ENCODE results near the gene DMRTC2. TPM values are rescaled to one million over a fixed set of nuclear protein-coding genes. Genes with fewer than 3 reads are reported as not detected.

DMRTC2 gene
- total RNA-seq, 1 experiment from 2014 or later, result not detected

DNA sequence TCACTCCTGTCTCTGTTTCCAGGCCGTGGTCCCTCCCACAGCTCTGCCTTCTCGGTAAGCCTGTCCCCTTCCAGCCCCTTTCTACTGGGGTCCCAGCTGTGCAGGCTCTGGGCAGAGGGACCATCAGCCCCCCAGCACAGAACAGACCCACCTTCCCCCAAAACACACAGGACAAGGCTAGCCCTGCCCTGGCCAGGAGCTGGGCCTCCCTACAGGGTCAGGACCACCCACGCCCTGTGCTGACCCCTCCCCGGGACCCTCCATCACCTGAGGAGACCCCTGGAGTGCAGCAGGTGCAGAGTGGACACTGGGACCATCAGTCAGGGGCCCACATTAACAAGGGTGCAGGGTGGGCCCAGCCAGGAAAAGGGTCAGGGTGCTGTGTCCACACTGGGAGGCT, 34.5 kb upstream of the DMRTC2 start:
- H3K4me1 ChIP-seq (ENCODE audit: control insufficient read depth in 1 of 2, insufficient read depth in 2 of 2, low read length in 2 of 2), result no peaks in the 10 kb centered on the region
- intact Hi-C loops (cut with micrococcal nuclease), result no loop called here
- H3K4me2 ChIP-seq (ENCODE audit: low read length), result no peak overlapping the region
- POLR2A ChIA-PET, result no interaction called here
- no TSS peak for BruUV-seq (replicated peaks)
- no peak overlapping the region for H3K4me3 ChIP-seq (replicated peaks in 1 of 2; ENCODE audit: low read depth in 1 of 2, low read length in 2 of 2)
- H3K79me2 ChIP-seq (ENCODE audit: insufficient read depth, low read length), result no peaks in the 10 kb centered on the region
- no peaks in the 10 kb centered on the region for H3K9me3 ChIP-seq (ENCODE audit: control insufficient read depth in 1 of 2, insufficient read depth in 1 of 2, low read depth in 1 of 2, low read length in 2 of 2)
- CTCF ChIA-PET, result interaction anchor here (1.6 to 2.0 kb wide), 2 partner anchors 15 to 17 kb away, joined by 6 to 7 read pairs; no protein-coding TSS in a partner anchor
- no peak overlapping the region for H3K9ac ChIP-seq (ENCODE audit: low read length)
- no peak overlapping the region for H3K27ac ChIP-seq (ENCODE audit: low read depth, low read length)
- H4K20me1 ChIP-seq (ENCODE audit: insufficient read depth), result no peaks in the 10 kb centered on the region
- H3K36me3 ChIP-seq (ENCODE audit: control insufficient read depth in 1 of 2, insufficient read depth in 2 of 2, low read length in 2 of 2), result no peaks in the 10 kb centered on the region
- no peaks in the 10 kb centered on the region for H3K9me2 ChIP-seq (ENCODE audit: insufficient read depth)
- no peak overlapping the region for H2AFZ ChIP-seq (ENCODE audit: low read depth, low read length, poor library complexity, severe bottlenecking)
- no peak for DNase-seq (ENCODE audit: low read depth, low spot score)
- H3K27me3 ChIP-seq (ENCODE audit: insufficient read depth, low read length), result peaks cover under 1% of the 10 kb centered on the region; the same call in 1 of the 2 replicates
- TF ChIP-seq TCF7L2 (IDR thresholded peaks at IDR 0.05; ENCODE audit: borderline replicate concordance, extremely low read depth, insufficient read depth, insufficient read length) (no peak), RAD21 (IDR thresholded peaks at IDR 0.05; ENCODE audit: low read depth) (no peak), ELF1 (IDR thresholded peaks at IDR 0.05; ENCODE audit: borderline replicate concordance, low read depth) (no peak), CBX3 (IDR thresholded peaks at IDR 0.05; ENCODE audit: low read depth) (no peak), EZH2 (IDR thresholded peaks at IDR 0.05) (no peak), EZH2phosphoT487 (IDR thresholded peaks at IDR 0.05; ENCODE audit: borderline replicate concordance) (no peak), YY1 (IDR thresholded peaks at IDR 0.05; ENCODE audit: extremely low read depth, insufficient replicate concordance, low read depth, low read length) (no peak), POLR2AphosphoS5 (IDR thresholded peaks at IDR 0.05; ENCODE audit: low read depth, low read length) (no peak), SIN3A (IDR thresholded peaks at IDR 0.05; ENCODE audit: low read depth) (no peak), FOSL1 (IDR thresholded peaks at IDR 0.05; ENCODE audit: low read depth) (no peak), EGR1 (IDR thresholded peaks at IDR 0.05; ENCODE audit: low read depth) (no peak), SRF (IDR thresholded peaks at IDR 0.05; ENCODE audit: low read depth) (no peak), ZFX (IDR thresholded peaks at IDR 0.05) (no peak), JUND (IDR thresholded peaks at IDR 0.05) (no peak)
- TF ChIP-seq, protein P1, sequence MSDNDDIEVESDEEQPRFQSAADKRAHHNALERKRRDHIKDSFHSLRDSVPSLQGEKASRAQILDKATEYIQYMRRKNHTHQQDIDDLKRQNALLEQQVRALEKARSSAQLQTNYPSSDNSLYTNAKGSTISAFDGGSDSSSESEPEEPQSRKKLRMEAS (IDR thresholded peaks at IDR 0.05), result no peak
- TF ChIP-seq, protein P2, sequence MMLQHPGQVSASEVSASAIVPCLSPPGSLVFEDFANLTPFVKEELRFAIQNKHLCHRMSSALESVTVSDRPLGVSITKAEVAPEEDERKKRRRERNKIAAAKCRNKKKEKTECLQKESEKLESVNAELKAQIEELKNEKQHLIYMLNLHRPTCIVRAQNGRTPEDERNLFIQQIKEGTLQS (IDR thresholded peaks at IDR 0.05), result no peak
- TF ChIP-seq, protein P3, sequence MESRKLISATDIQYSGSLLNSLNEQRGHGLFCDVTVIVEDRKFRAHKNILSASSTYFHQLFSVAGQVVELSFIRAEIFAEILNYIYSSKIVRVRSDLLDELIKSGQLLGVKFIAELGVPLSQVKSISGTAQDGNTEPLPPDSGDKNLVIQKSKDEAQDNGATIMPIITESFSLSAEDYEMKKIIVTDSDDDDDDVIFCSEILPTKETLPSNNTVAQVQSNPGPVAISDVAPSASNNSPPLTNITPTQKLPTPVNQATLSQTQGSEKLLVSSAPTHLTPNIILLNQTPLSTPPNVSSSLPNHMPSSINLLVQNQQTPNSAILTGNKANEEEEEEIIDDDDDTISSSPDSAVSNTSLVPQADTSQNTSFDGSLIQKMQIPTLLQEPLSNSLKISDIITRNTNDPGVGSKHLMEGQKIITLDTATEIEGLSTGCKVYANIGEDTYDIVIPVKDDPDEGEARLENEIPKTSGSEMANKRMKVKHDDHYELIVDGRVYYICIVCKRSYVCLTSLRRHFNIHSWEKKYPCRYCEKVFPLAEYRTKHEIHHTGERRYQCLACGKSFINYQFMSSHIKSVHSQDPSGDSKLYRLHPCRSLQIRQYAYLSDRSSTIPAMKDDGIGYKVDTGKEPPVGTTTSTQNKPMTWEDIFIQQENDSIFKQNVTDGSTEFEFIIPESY (IDR thresholded peaks at IDR 0.05; ENCODE audit: extremely low read depth, insufficient replicate concordance, low read length), result no peak
- RAD21 ChIA-PET (ENCODE audit: low non-redundant PET in 1 of 2, low total read pairs in 2 of 2, uncharacterized antibody in 2 of 2, unreplicated experiment in 2 of 2), result no interaction called here
- ATAC-seq, result no peak

All from HCT116 (cell line).